ENCODE data around the gene ADCYAP1. TPM values are rescaled to one million over a fixed set of nuclear protein-coding genes. Genes with fewer than 3 reads are reported as not detected.

ADCYAP1 gene
- total and polyA plus RNA-seq, 4 experiments from 2014 or later = not detected

DNA sequence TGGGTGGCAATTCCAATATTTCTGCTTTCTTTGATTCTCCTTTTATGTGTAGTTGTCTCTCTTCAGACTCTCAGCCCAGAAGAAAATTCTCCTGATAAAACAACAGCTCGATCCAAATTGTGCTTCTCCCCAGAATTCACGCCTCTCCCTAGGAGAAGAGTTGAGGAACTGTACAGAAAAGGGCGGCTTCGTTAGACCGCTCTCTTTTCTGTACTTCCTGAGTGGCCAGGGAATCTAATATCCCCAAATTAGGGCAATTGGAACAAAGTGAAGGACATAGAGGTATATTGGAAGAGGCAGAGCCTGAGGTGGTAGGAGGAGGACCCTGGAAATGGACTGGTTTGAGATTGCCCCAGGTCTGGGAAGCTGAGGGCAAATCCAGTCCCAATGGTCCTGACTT is 5.6 kb downstream of the ADCYAP1 start:
- no peak overlapping the region for H3K27ac Mint-ChIP-seq
- H3K27me3 Mint-ChIP-seq = peaks cover 45 to 48% of the 10 kb centered on the region in 2 donors
- DNase-seq = no peak
- H3K4me3 ChIP-seq (ENCODE audit: low read length in 2 of 2) = no peak overlapping the region
- peak overlapping the region in 1 of 8 donors; percentile 65 for H3K4me3 Mint-ChIP-seq
- no peaks in the 10 kb centered on the region for H3K36me3 ChIP-seq (ENCODE audit: insufficient read depth, low read length)
- H3K4me1 Mint-ChIP-seq = peaks cover 5 to 17% (median 9%) of the 10 kb centered on the region in 4 donors
- POLR2A ChIA-PET (ENCODE audit: partially characterized antibody) = no interaction called here
- H3K27me3 ChIP-seq (ENCODE audit: insufficient read depth, low read length) = peaks cover 30% of the 10 kb centered on the region
- intact Hi-C loops (cut with micrococcal nuclease) = no loop called here
- H3K4me1 ChIP-seq (ENCODE audit: insufficient read depth, low read length) = peaks cover 24% of the 10 kb centered on the region
- CTCF ChIA-PET (ENCODE audit: partially characterized antibody) = no interaction called here
- H3K36me3 Mint-ChIP-seq = no peaks in the 10 kb centered on the region
- no peaks in the 10 kb centered on the region for H3K9me3 ChIP-seq (ENCODE audit: control insufficient read depth in 1 of 2, low read length in 2 of 2)
- H3K9me3 Mint-ChIP-seq = peaks cover 0 to 8% (median 3%) of the 10 kb centered on the region in 8 donors
- no peak overlapping the region for H3K27ac ChIP-seq (ENCODE audit: low read depth, low read length)

DNA sequence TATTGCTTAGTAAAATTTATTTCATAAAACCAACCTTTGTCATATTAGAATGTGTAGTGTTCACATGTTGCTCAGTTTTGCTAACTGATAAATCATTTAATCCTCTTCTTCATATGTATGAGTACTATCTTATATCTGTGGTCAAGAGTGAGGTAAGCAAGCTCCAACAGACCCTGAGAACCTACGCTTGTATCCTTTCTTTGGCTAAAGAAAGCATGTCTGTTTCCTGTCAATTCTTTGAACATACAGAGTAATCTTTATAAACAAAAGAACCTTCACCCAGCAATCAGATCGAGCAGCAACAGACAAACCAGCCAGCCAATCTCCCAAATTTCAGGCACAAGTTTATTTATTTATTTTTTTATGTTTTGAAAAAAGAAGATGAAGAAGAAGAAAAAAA is 6.4 kb downstream of the ADCYAP1 start:
- Histone ChIP-seq H3K4me1 (ENCODE audit: insufficient read depth, low read length) (peaks cover 24% of the 10 kb centered on the region), H3K27me3 (ENCODE audit: insufficient read depth, low read length) (peaks cover 26% of the 10 kb centered on the region), H3K9me3 (ENCODE audit: control insufficient read depth in 1 of 2, low read length in 2 of 2) (no peaks in the 10 kb centered on the region), H3K4me3 (ENCODE audit: low read length in 2 of 2) (no peak overlapping the region), H3K36me3 (ENCODE audit: insufficient read depth, low read length) (no peaks in the 10 kb centered on the region), H3K27ac (ENCODE audit: low read depth, low read length) (no peak overlapping the region)
- intact Hi-C loops (cut with micrococcal nuclease) = no loop called here
- Mint-ChIP-seq H3K4me3 (no peak overlapping the region), H3K36me3 (no peaks in the 10 kb centered on the region), H3K27ac (no peak overlapping the region), H3K27me3 (peaks cover 45 to 47% of the 10 kb centered on the region in 2 donors), H3K9me3 (peaks cover 0 to 6% (median under 1%) of the 10 kb centered on the region in 8 donors), H3K4me1 (peaks cover 3 to 13% (median 6%) of the 10 kb centered on the region in 4 donors)
- DNase-seq = no peak
- POLR2A ChIA-PET (ENCODE audit: partially characterized antibody) = no interaction called here
- CTCF ChIA-PET (ENCODE audit: partially characterized antibody) = no interaction called here

DNA sequence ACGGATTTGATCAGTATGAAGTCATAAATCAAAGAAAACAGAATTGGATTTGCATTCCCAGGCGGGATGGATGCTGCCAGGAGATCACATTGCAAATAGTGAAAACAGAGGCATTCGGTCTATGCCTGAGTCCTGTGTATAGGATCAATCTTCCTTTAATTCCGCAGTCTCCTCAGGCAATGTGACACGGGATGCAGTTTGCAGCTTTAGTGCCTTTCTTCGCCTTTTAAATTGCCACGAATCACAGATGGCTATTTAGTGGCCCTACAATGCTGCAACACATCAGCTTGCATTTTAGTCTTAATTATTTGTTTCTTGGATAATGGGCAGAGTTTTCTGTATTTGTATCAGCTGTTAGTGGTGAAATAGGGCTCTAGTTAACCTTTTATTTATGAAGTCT is 6.8 kb downstream of the ADCYAP1 start:
- Histone ChIP-seq H3K27me3 (ENCODE audit: insufficient read depth, low read length) (peaks cover 21% of the 10 kb centered on the region), H3K27ac (ENCODE audit: low read depth, low read length) (no peak overlapping the region), H3K4me1 (ENCODE audit: insufficient read depth, low read length) (peaks cover 22% of the 10 kb centered on the region), H3K9me3 (ENCODE audit: control insufficient read depth in 1 of 2, low read length in 2 of 2) (no peaks in the 10 kb centered on the region), H3K36me3 (ENCODE audit: insufficient read depth, low read length) (no peaks in the 10 kb centered on the region), H3K4me3 (ENCODE audit: low read length in 2 of 2) (no peak overlapping the region)
- Mint-ChIP-seq H3K4me1 (peaks cover 3 to 10% (median 6%) of the 10 kb centered on the region in 4 donors), H3K9me3 (peaks cover 0 to 6% (median under 1%) of the 10 kb centered on the region in 8 donors), H3K27ac (no peak overlapping the region), H3K4me3 (no peak overlapping the region), H3K36me3 (no peaks in the 10 kb centered on the region), H3K27me3 (peaks cover 43 to 44% of the 10 kb centered on the region in 2 donors)
- ChIA-PET CTCF (ENCODE audit: partially characterized antibody) (no interaction called here), POLR2A (ENCODE audit: partially characterized antibody) (no interaction called here)
- intact Hi-C loops (cut with micrococcal nuclease) = no loop called here
- no peak for DNase-seq

- no peak overlapping the region for H3K4me3 ChIP-seq (ENCODE audit: low read length in 2 of 2)
- intact Hi-C loops (cut with micrococcal nuclease) = no loop called here
- no peaks in the 10 kb centered on the region for H3K4me1 Mint-ChIP-seq
- H3K27me3 Mint-ChIP-seq = peaks cover 25 to 44% of the 10 kb centered on the region in 2 donors
- ChIA-PET CTCF (ENCODE audit: partially characterized antibody) (no interaction called here), POLR2A (ENCODE audit: partially characterized antibody) (no interaction called here)
- H3K4me1 ChIP-seq (ENCODE audit: insufficient read depth, low read length) = no peaks in the 10 kb centered on the region
- no peaks in the 10 kb centered on the region for H3K27me3 ChIP-seq (ENCODE audit: insufficient read depth, low read length)
- H3K36me3 Mint-ChIP-seq = no peaks in the 10 kb centered on the region
- no peak overlapping the region for H3K27ac Mint-ChIP-seq
- no peak overlapping the region for H3K4me3 Mint-ChIP-seq
- no peaks in the 10 kb centered on the region for H3K9me3 ChIP-seq (ENCODE audit: control insufficient read depth in 1 of 2, low read length in 2 of 2)
- H3K9me3 Mint-ChIP-seq = peaks cover 0 to 5% (median under 1%) of the 10 kb centered on the region in 8 donors
- H3K36me3 ChIP-seq (ENCODE audit: insufficient read depth, low read length) = no peaks in the 10 kb centered on the region
- H3K27ac ChIP-seq (ENCODE audit: low read depth, low read length) = no peak overlapping the region
- DNase-seq = no peak
These were observed 11.9 kb downstream of the ADCYAP1 start for GRCh38 chr18:916562-916961.

DNA sequence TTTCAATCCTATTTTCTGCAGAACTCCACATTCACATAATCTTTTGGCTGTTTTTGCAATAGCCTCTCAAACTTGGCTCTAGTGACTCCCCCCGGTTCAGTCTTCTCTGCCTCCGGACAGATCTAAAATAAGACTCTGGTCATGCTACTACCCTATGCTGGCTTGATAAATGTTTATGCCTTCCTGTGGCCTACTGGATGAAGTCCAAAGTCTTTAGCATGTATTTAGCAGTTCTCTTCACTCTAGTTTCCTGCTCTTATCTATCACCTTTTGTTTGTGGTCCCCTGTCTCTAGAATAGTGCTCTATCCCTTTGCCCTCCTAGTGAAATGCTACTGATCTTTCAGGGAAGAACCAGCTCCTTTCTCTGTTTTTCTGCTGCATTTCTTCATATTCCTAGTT is 14.4 kb downstream of the ADCYAP1 start:
- CTCF ChIA-PET (ENCODE audit: partially characterized antibody) = no interaction called here
- Mint-ChIP-seq H3K27ac (no peak overlapping the region), H3K4me3 (no peak overlapping the region), H3K9me3 (peaks cover 0 to 5% (median 2%) of the 10 kb centered on the region in 8 donors), H3K27me3 (peaks cover 24 to 42% of the 10 kb centered on the region in 2 donors), H3K36me3 (no peaks in the 10 kb centered on the region), H3K4me1 (no peaks in the 10 kb centered on the region)
- no peaks in the 10 kb centered on the region for H3K9me3 ChIP-seq (ENCODE audit: control insufficient read depth in 1 of 2, low read length in 2 of 2)
- POLR2A ChIA-PET (ENCODE audit: partially characterized antibody) = no interaction called here
- DNase-seq = no peak
- no peaks in the 10 kb centered on the region for H3K27me3 ChIP-seq (ENCODE audit: insufficient read depth, low read length)
- no peak overlapping the region for H3K27ac ChIP-seq (ENCODE audit: low read depth, low read length)
- intact Hi-C loops (cut with micrococcal nuclease) = no loop called here
- no peaks in the 10 kb centered on the region for H3K4me1 ChIP-seq (ENCODE audit: insufficient read depth, low read length)
- no peak overlapping the region for H3K4me3 ChIP-seq (ENCODE audit: low read length in 2 of 2)
- H3K36me3 ChIP-seq (ENCODE audit: insufficient read depth, low read length) = no peaks in the 10 kb centered on the region

DNA sequence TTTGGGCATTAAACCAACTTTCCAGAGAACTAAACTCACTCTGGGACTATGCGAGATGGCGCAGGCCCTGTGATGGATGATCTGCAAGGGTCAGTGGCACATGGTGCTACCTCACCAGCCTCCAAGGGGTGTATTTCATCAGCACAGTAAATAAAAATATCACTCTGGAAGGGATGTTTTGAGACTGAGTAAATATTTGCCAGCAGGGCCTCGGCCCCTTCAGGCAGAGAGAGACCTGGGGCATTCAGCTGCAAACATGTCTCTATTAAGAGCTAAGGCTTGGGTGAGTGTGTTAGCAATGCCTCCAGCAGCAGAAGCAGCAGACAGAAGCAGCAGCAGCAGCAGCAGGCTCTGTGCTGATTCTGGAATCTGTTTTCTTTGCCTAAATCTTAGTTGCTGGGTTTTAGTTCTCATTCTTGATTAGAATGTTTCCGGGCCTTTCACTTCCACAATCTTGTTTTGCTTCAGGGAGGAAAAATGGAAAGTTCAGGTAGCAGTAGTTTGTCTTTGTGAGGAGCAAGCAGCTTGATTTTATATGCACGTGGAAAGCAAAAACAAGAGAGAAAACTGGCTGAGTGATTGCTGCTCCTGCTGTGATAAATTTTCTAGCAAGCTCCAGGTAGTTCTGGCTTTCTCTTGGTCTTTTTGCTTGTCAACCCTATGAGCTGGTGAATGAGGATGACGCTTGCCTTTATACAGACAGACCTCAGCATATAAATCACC is 18.6 kb downstream of the ADCYAP1 start:
- H3K36me3 Mint-ChIP-seq = no peaks in the 10 kb centered on the region
- POLR2A ChIA-PET (ENCODE audit: partially characterized antibody) = no interaction called here
- peaks cover 16 to 44% of the 10 kb centered on the region in 2 donors for H3K27me3 Mint-ChIP-seq
- DNase-seq = no peak
- CTCF ChIA-PET (ENCODE audit: partially characterized antibody) = no interaction called here
- Histone ChIP-seq H3K9me3 (ENCODE audit: control insufficient read depth in 1 of 2, low read length in 2 of 2) (no peaks in the 10 kb centered on the region), H3K36me3 (ENCODE audit: insufficient read depth, low read length) (no peaks in the 10 kb centered on the region), H3K27ac (ENCODE audit: low read depth, low read length) (no peak overlapping the region), H3K27me3 (ENCODE audit: insufficient read depth, low read length) (no peaks in the 10 kb centered on the region), H3K4me3 (ENCODE audit: low read length in 2 of 2) (no peak overlapping the region), H3K4me1 (ENCODE audit: insufficient read depth, low read length) (no peaks in the 10 kb centered on the region)
- intact Hi-C loops (cut with micrococcal nuclease) = no loop called here
- H3K9me3 Mint-ChIP-seq = peaks cover 0 to 6% (median 2%) of the 10 kb centered on the region in 8 donors
- H3K27ac Mint-ChIP-seq = no peak overlapping the region
- H3K4me1 Mint-ChIP-seq = no peaks in the 10 kb centered on the region
- no peak overlapping the region for H3K4me3 Mint-ChIP-seq

DNA sequence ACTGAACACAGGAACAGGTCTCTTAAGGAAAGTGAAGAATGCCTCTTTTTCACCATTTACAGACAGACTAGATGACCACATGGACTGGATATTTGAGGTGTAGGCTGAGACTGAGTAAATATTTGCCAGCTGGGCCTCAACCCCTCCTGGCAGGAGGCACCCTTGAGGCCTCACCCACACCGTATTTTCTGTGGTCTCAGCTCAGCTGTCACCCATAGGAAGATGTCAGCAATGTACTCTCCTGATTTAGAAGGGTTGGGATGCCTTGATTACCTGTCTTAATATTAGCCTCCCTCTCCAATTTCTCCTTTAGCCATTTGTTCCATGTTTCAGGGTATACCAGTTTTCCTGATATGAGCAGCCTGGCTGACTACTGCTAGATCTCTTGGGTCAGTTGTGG is 20.3 kb downstream of the ADCYAP1 start:
- Mint-ChIP-seq H3K27me3 (peaks cover 14 to 35% of the 10 kb centered on the region in 2 donors), H3K4me3 (no peak overlapping the region), H3K36me3 (no peaks in the 10 kb centered on the region), H3K9me3 (peaks cover 0 to 6% (median 0%) of the 10 kb centered on the region in 8 donors), H3K27ac (no peak overlapping the region), H3K4me1 (no peaks in the 10 kb centered on the region)
- no peak overlapping the region for H3K27ac ChIP-seq (ENCODE audit: low read depth, low read length)
- H3K9me3 ChIP-seq (ENCODE audit: control insufficient read depth in 1 of 2, low read length in 2 of 2) = no peaks in the 10 kb centered on the region
- intact Hi-C loops (cut with micrococcal nuclease) = no loop called here
- H3K36me3 ChIP-seq (ENCODE audit: insufficient read depth, low read length) = no peaks in the 10 kb centered on the region
- no peaks in the 10 kb centered on the region for H3K4me1 ChIP-seq (ENCODE audit: insufficient read depth, low read length)
- no peaks in the 10 kb centered on the region for H3K27me3 ChIP-seq (ENCODE audit: insufficient read depth, low read length)
- ChIA-PET POLR2A (ENCODE audit: partially characterized antibody) (no interaction called here), CTCF (ENCODE audit: partially characterized antibody) (no interaction called here)
- no peak for DNase-seq
- H3K4me3 ChIP-seq (ENCODE audit: low read length in 2 of 2) = no peak overlapping the region

Measured in CD4-positive, alpha-beta memory T cell (primary cell).